ENCODE measurements around the gene CTSA.
"Not testable (repeated sequence)": the region's sequence is repeated elsewhere in the genome, so short reads cannot be mapped to it uniquely, and the experiment has no call there.

Gene CTSA

DNA sequence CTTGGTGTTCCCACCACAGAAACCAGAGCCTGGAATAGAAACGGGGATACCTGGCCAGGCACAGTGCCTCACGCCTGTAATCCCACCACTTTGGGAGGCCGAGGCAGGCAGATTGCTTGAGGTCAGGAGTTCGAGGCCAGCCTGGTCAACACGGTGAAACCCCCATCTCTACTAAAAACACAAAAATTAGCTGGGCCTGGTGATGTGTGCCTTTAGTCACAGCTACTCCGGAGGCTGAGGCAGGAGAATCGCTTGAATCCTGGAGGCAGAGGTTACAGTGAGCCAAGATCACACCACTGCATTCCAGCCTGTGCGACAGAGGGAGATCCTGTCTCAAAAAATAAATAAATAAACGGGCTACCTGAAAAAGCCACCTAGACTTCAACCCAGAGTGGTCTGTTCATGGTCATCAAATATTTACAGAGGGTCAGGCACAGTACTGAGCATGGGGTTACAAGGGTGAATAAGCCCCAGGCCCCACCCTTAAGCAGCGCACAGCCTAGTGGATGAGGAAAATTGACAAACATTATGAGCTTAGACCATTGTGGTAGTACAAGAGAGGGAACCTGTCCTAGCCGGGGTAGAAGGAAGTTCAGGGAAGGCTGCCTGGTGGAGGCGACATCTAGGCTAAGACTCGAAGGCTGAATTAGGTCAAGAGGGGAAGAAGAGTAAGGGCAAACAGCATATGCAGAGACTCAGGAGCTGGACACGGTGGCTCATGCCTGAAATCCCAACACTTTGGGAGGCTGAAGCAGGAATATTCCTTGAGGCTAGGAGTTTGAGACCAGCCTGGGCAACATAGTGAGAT lies 36.1 kb downstream of the CTSA start:
- in situ Hi-C loops (cut with HindIII; ENCODE audit: low pct_ligation_motif_present, low sequenced_read_pairs): no loop called here
- Histone ChIP-seq H3K36me3 (replicated peaks) (no peaks in the 10 kb centered on the region), H3K27ac (no peak overlapping the region), H3K4me3 (ENCODE audit: low read depth, low read length) (no peak overlapping the region), H3K27me3 (replicated peaks) (no peaks in the 10 kb centered on the region)
- no peak for DNase-seq
- TF ChIP-seq, protein P1, sequence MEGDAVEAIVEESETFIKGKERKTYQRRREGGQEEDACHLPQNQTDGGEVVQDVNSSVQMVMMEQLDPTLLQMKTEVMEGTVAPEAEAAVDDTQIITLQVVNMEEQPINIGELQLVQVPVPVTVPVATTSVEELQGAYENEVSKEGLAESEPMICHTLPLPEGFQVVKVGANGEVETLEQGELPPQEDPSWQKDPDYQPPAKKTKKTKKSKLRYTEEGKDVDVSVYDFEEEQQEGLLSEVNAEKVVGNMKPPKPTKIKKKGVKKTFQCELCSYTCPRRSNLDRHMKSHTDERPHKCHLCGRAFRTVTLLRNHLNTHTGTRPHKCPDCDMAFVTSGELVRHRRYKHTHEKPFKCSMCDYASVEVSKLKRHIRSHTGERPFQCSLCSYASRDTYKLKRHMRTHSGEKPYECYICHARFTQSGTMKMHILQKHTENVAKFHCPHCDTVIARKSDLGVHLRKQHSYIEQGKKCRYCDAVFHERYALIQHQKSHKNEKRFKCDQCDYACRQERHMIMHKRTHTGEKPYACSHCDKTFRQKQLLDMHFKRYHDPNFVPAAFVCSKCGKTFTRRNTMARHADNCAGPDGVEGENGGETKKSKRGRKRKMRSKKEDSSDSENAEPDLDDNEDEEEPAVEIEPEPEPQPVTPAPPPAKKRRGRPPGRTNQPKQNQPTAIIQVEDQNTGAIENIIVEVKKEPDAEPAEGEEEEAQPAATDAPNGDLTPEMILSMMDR (IDR thresholded peaks at IDR 0.05; ENCODE audit: low read depth, low read length, missing control alignments): no peak

DNA sequence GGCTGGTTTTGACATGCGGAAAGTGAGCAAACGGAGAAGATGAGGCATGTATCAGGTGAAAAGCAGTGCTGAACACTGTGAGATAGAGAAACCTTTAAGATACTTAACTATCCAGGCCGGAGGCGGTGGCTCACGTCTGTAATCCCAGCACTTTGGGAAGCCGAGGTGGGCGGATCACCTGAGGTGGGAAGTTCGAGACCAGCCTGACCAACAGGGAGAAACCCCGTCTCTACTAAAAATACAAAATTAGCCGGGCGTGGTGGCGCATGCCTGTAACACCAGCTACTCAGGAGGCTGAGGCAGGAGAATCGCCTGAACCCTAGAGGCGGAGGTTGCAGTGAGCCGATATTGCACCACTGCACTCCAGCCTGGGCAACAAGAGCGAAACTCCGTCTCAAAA lies 40.5 kb downstream of the CTSA start:
- H3K27ac ChIP-seq; H3K36me3 ChIP-seq (replicated peaks); H3K27me3 ChIP-seq (replicated peaks); DNase-seq; H3K4me3 ChIP-seq (ENCODE audit: low read depth, low read length); in situ Hi-C loops (cut with HindIII; ENCODE audit: low pct_ligation_motif_present, low sequenced_read_pairs): not testable (repeated sequence)

DNA sequence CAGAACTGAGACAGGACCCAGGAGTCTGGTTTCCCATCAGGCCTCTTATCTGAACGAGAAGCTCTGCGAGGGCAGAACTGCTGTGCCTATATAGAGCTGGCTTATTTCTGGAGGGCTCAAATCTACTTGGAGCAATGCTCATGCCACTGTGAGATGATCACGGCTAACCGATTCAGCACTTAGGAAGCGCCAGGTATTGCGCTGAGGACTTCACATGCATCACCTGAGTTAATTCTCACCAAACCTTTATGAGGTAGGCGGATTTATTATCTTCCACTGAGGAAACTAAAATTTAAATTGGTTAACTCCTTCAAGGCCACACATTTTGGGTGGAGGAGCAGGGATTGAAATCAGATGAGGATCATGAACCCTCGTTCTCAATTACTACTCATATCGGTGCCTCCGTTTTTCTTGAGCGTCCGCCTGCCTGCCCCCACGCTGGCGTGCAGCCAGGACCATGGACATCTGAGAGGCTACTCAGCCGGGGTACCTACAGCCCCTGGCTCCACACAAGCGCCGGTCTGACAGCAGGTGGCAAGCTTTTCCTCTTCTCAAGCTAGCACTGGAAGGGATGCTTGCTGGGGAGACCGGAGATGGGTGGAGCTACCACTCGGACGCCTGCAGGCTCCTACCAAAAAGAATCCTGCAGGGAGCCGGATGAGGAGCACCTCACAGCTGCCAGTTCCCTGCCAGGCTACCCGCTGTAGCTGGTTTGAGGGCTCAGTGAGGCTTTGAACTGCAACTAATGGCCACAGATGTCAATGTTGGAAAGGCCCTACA lies 42.3 kb downstream of the CTSA start:
- peak overlapping the region; percentile 97 for H3K4me3 ChIP-seq (ENCODE audit: low read depth, low read length)
- DNase-seq: peak; percentile 62
- in situ Hi-C loops (cut with HindIII; ENCODE audit: low pct_ligation_motif_present, low sequenced_read_pairs): no loop called here
- H3K27me3 ChIP-seq (replicated peaks): no peaks in the 10 kb centered on the region
- peak overlapping the region; percentile 97 for H3K27ac ChIP-seq
- TF ChIP-seq, protein P1 (IDR thresholded peaks at IDR 0.05; ENCODE audit: low read depth, low read length, missing control alignments): peak; percentile 60
- H3K36me3 ChIP-seq (replicated peaks): peaks cover 5% of the 10 kb centered on the region

DNA sequence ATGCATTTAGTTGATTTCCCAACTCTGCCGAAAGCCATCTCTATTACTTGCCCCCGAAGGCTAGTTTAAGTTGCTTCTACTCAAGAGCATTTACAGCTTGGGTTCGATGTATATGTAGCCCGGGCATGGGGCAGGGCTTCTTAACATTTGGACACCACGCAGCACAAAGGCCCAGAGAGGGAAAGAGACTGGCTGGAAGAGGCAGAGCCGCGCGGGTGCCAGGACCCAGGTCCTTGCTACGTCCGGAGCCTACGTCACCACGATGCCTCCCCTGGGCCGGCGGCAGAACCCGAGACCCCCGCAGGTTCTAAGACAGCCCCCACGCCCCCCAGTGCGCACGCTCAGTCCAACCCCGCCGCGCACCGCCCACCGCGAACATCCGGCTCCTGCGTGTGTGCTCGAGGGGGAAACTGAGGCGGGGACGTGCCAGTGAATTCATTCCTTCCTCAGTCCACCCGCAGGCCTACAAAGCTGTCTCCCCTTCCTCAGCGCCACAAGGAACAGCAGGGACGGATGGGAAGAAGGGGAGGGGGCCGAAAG lies 43.0 kb downstream of the CTSA start:
- H3K27ac ChIP-seq: peak overlapping the region; percentile 97
- no peaks in the 10 kb centered on the region for H3K27me3 ChIP-seq (replicated peaks)
- in situ Hi-C loops (cut with HindIII; ENCODE audit: low pct_ligation_motif_present, low sequenced_read_pairs): no loop called here
- peaks cover 7% of the 10 kb centered on the region for H3K36me3 ChIP-seq (replicated peaks)
- TF ChIP-seq, protein P1 (IDR thresholded peaks at IDR 0.05; ENCODE audit: low read depth, low read length, missing control alignments): no peak
- peak overlapping the region; percentile 97 for H3K4me3 ChIP-seq (ENCODE audit: low read depth, low read length)
- no peak for DNase-seq

DNA sequence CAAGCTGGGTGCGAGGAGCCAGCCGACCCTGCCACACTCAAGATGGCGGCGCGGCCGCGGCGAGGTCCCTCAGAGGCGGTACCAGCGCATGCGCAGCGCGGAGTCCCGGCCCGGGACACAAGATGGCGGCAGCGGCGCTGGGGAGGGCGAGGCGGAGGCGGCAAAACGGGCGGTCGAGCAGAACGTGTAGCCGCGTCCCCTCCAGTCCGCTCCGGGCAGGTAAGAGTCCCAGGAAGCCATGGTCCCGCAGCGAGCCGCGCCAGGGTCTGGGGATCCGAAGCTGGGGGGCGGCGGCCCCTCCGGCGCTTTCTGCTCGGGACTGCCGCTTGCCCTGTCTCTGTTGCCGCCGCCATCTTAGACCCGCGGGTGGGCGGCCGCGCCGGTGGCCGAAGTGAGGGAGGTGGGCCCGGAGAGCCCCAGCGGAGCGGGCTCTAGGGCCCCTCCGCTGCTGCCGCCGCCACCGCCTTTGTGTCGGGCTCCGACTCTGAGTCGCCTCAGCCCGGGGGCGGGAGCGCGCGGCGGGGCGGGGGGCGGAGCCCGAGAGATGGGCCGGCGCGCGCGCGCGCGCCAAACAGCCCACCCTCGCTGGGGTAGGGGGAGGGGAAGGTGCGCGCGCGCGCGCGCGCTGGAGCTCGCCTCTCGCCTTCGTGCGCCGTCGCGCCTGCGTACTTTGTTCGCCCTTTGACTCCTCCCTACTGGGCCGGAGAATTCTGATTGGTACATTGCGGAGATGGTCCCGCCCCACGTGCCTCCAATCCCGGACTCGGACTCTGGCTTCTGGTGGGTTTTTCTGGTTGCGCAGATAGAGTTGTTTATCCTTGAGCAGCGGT lies 43.7 kb downstream of the CTSA start, which contains the start of gene PCIF1:
Gene PCIF1, plus strand, starts transcription at position 98 of the 830 bp plus-strand sequence. CDS start 4,317 bp downstream, outside the sequence.
- Histone ChIP-seq H3K27me3 (replicated peaks) (no peaks in the 10 kb centered on the region), H3K36me3 (replicated peaks) (peaks cover 12% of the 10 kb centered on the region), H3K27ac (peak within 1 kb of the TSS; percentile 97), H3K4me3 (ENCODE audit: low read depth, low read length) (peak within 1 kb of the TSS; percentile 97)
- TF ChIP-seq, protein P1 (IDR thresholded peaks at IDR 0.05; ENCODE audit: low read depth, low read length, missing control alignments): no peak
- DNase-seq: peak; percentile 98
- in situ Hi-C loops (cut with HindIII; ENCODE audit: low pct_ligation_motif_present, low sequenced_read_pairs): no loop called here
